Ectodermal cell (in vitro differentiated cells): ENCODE data around the gene FADS3.
"Not testable (repeated sequence)": the region's sequence is repeated elsewhere in the genome, so short reads cannot be mapped to it uniquely, and the experiment has no call there.

Experiments
- H3K27ac ChIP-seq: 2 replicates; pipeline ENCODE4 v1.7.0; 2013; ENCODE audit warnings: mild to moderate bottlenecking, low read depth, low read length; ENCODE audit not compliant: insufficient read depth, poor library complexity, severe bottlenecking
- H3K27me3 ChIP-seq: 2 replicates; pipeline ENCODE4 v1.7.0; 2013; ENCODE audit warnings: mild to moderate bottlenecking, low read length; ENCODE audit not compliant: insufficient read depth, control insufficient read depth, poor library complexity, severe bottlenecking
- H3K36me3 ChIP-seq: one replicate; pipeline ENCODE4 v1.7.0; 2013; ENCODE audit warnings: low read length; ENCODE audit not compliant: control insufficient read depth, insufficient read depth
- H3K4me1 ChIP-seq: one replicate; pipeline ENCODE4 v1.7.0; 2013; ENCODE audit warnings: low read length; ENCODE audit not compliant: control insufficient read depth, insufficient read depth
- H3K4me3 ChIP-seq: 2 replicates; pipeline ENCODE4 v1.7.0; 2013; ENCODE audit warnings: low read depth, low read length, control low read depth; ENCODE audit not compliant: insufficient read depth
- H3K9me3 ChIP-seq: 2 replicates; pipeline ENCODE4 v1.7.0; 2013; ENCODE audit warnings: mild to moderate bottlenecking, low read length, moderate library complexity; ENCODE audit not compliant: control insufficient read depth
- WGBS, 2 experiments: methylation state at CpG; one replicate each; pipeline ENCODE4 v1.1.7; 2013; ENCODE audit warnings: missing lambda C conversion rate in 2 of 2; 5-methylcytosine and 5-hydroxymethylcytosine counted together

Gene FADS3

GRCh38 chr11:61887839-61888494 is 3.4 kb downstream of the FADS3 start:
- H3K27me3 ChIP-seq = peaks cover 25% of the 10 kb centered on the region
- no peaks in the 10 kb centered on the region for H3K9me3 ChIP-seq
- H3K36me3 ChIP-seq = no peaks in the 10 kb centered on the region
- H3K4me3 ChIP-seq = no peak overlapping the region
- H3K4me1 ChIP-seq = peaks cover 11% of the 10 kb centered on the region
- no peak overlapping the region for H3K27ac ChIP-seq
- whole genome bisulfite sequencing, 2 experiments = 93% methylated on average over 7 of the region's 7 CpGs

- Histone ChIP-seq H3K9me3 (no peaks in the 10 kb centered on the region), H3K4me1 (peaks cover 11% of the 10 kb centered on the region), H3K4me3 (no peak overlapping the region), H3K36me3 (no peaks in the 10 kb centered on the region), H3K27ac (no peak overlapping the region), H3K27me3 (peaks cover 12% of the 10 kb centered on the region)
- 91 to 93% methylated on average over 3 of the region's 3 CpGs for WGBS, 2 experiments
Measured at GRCh38 chr11:61886643-61887042, 4.7 kb downstream of the FADS3 start.

- peaks cover 10% of the 10 kb centered on the region for H3K4me1 ChIP-seq
- no peak overlapping the region for H3K27ac ChIP-seq
- 89 to 90% methylated on average over 13 of the region's 13 CpGs for WGBS, 2 experiments
- H3K36me3 ChIP-seq = no peaks in the 10 kb centered on the region
- peaks cover 9% of the 10 kb centered on the region for H3K27me3 ChIP-seq
- no peak overlapping the region for H3K4me3 ChIP-seq
- H3K9me3 ChIP-seq = no peaks in the 10 kb centered on the region
Measured at GRCh38 chr11:61885784-61886580, 5.4 kb downstream of the FADS3 start.

- H3K36me3 ChIP-seq = no peaks in the 10 kb centered on the region
- H3K9me3 ChIP-seq = no peaks in the 10 kb centered on the region
- 83 to 86% methylated on average over 7 of the region's 7 CpGs for WGBS, 2 experiments
- peaks cover 3% of the 10 kb centered on the region for H3K4me1 ChIP-seq
- H3K4me3 ChIP-seq = no peak overlapping the region
- H3K27me3 ChIP-seq = peaks cover 2% of the 10 kb centered on the region
- H3K27ac ChIP-seq = no peak overlapping the region
Measured at GRCh38 chr11:61885166-61885778, 6.1 kb downstream of the FADS3 start.

- WGBS, 2 experiments = 87 to 91% methylated on average over 5 of the region's 5 CpGs
- no peaks in the 10 kb centered on the region for H3K27me3 ChIP-seq
- no peaks in the 10 kb centered on the region for H3K36me3 ChIP-seq
- no peaks in the 10 kb centered on the region for H3K4me1 ChIP-seq
- no peak overlapping the region for H3K4me3 ChIP-seq
- no peak overlapping the region for H3K27ac ChIP-seq
- H3K9me3 ChIP-seq = no peaks in the 10 kb centered on the region
Measured at GRCh38 chr11:61883947-61884346, 7.4 kb downstream of the FADS3 start.

GRCh38 chr11:61883327-61883726 is 8.0 kb downstream of the FADS3 start:
- H3K4me1 ChIP-seq = no peaks in the 10 kb centered on the region
- WGBS, 2 experiments = 93% methylated on average over 10 of the region's 10 CpGs

GRCh38 chr11:61882879-61883278 is 8.5 kb downstream of the FADS3 start:
- 86 to 87% methylated on average over 6 of the region's 6 CpGs for WGBS, 2 experiments
- no peaks in the 10 kb centered on the region for H3K36me3 ChIP-seq

More at GRCh38 chr11:61883327-61883726, 8.0 kb downstream of the FADS3 start:
- H3K27ac ChIP-seq = no peak overlapping the region
- H3K4me3 ChIP-seq = no peak overlapping the region
- H3K36me3 ChIP-seq = no peaks in the 10 kb centered on the region
- H3K27me3 ChIP-seq = no peaks in the 10 kb centered on the region
- no peaks in the 10 kb centered on the region for H3K9me3 ChIP-seq

GRCh38 chr11:61882267-61882666 is 9.1 kb downstream of the FADS3 start:
- H3K4me3 ChIP-seq, H3K9me3 ChIP-seq, H3K27ac ChIP-seq, H3K4me1 ChIP-seq, H3K27me3 ChIP-seq, H3K36me3 ChIP-seq: not testable (repeated sequence)
- 89 to 94% methylated on average over 3 of the region's 3 CpGs for WGBS, 2 experiments

More at GRCh38 chr11:61882879-61883278, 8.5 kb downstream of the FADS3 start:
- H3K27ac ChIP-seq = no peak overlapping the region
- H3K4me1 ChIP-seq = no peaks in the 10 kb centered on the region
- no peak overlapping the region for H3K4me3 ChIP-seq
- no peaks in the 10 kb centered on the region for H3K27me3 ChIP-seq
- H3K9me3 ChIP-seq = no peaks in the 10 kb centered on the region

- no peaks in the 10 kb centered on the region for H3K36me3 ChIP-seq
- no peaks in the 10 kb centered on the region for H3K4me1 ChIP-seq
- H3K27ac ChIP-seq = no peak overlapping the region
- no peak overlapping the region for H3K4me3 ChIP-seq
- H3K9me3 ChIP-seq = no peaks in the 10 kb centered on the region
- WGBS, 2 experiments = 34 to 36% methylated on average over 3 of the region's 3 CpGs
- no peaks in the 10 kb centered on the region for H3K27me3 ChIP-seq
Measured at GRCh38 chr11:61881397-61881796, 9.9 kb downstream of the FADS3 start.

- WGBS, 2 experiments = 93 to 95% methylated on average over 6 of the region's 6 CpGs
- Histone ChIP-seq H3K27ac (no peak overlapping the region), H3K4me1 (no peaks in the 10 kb centered on the region), H3K36me3 (no peaks in the 10 kb centered on the region), H3K4me3 (no peak overlapping the region), H3K27me3 (no peaks in the 10 kb centered on the region), H3K9me3 (no peaks in the 10 kb centered on the region)
Measured at GRCh38 chr11:61880454-61880853, 10.9 kb downstream of the FADS3 start.
